ENCODE measurements around the gene FOLR2.
"Not testable (repeated sequence)": the region's sequence is repeated elsewhere in the genome, so short reads cannot be mapped to it uniquely, and the experiment has no call there.

The FOLR2 gene

GRCh38 chr11:72203163-72203562 is 13.4 kb upstream of the FOLR2 start:
- TF ChIP-seq, protein P1, sequence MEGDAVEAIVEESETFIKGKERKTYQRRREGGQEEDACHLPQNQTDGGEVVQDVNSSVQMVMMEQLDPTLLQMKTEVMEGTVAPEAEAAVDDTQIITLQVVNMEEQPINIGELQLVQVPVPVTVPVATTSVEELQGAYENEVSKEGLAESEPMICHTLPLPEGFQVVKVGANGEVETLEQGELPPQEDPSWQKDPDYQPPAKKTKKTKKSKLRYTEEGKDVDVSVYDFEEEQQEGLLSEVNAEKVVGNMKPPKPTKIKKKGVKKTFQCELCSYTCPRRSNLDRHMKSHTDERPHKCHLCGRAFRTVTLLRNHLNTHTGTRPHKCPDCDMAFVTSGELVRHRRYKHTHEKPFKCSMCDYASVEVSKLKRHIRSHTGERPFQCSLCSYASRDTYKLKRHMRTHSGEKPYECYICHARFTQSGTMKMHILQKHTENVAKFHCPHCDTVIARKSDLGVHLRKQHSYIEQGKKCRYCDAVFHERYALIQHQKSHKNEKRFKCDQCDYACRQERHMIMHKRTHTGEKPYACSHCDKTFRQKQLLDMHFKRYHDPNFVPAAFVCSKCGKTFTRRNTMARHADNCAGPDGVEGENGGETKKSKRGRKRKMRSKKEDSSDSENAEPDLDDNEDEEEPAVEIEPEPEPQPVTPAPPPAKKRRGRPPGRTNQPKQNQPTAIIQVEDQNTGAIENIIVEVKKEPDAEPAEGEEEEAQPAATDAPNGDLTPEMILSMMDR (conservative IDR thresholded peaks at IDR 0.05): no peak
- H3K27ac ChIP-seq: no peak overlapping the region

GRCh38 chr11:72204886-72205285 is 11.7 kb upstream of the FOLR2 start:
- TF ChIP-seq, protein P1 (conservative IDR thresholded peaks at IDR 0.05): no peak
- no peak overlapping the region for H3K27ac ChIP-seq

DNA sequence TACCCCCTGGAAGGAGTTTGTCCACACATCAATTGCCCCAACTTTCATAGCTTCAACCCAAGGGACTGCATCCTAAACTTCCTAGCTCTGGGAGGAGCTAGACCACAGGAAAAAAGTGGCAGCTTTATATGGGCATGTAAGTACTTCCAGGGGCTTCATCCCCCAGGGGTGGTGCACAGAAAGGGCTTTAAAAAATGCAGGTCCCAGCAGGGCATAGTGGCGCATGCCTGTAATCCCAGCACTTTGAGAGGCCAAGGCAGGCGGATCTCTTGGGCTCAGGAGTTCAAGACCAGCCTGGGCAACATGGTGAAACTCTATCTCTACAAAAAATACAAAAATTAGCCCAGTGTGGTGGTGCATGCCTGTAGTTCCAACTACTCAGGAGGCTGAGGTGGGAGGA is 9.8 kb upstream of the FOLR2 start:
- not testable (repeated sequence) for H3K27ac ChIP-seq

DNA sequence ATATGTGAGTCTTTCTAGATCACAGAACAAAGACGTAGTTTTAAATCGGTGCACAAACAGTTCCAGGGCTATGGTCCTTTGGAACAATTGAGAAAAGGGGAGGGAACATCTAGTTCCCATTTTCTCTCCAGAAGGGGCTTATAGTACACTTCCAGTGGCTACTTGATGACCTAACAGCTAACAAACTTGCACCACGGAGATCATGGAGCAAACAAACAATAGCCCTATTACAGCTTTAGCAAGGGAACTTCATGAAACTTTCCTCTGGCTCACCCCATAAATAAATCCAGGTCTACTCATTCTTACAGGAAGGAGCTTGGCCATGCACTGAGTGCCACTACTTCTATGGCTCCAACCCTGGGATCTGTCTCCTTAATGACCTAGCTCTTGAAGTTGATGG is 8.3 kb upstream of the FOLR2 start:
- H3K27ac ChIP-seq: no peak overlapping the region
- TF ChIP-seq, protein P1 (conservative IDR thresholded peaks at IDR 0.05): no peak

DNA sequence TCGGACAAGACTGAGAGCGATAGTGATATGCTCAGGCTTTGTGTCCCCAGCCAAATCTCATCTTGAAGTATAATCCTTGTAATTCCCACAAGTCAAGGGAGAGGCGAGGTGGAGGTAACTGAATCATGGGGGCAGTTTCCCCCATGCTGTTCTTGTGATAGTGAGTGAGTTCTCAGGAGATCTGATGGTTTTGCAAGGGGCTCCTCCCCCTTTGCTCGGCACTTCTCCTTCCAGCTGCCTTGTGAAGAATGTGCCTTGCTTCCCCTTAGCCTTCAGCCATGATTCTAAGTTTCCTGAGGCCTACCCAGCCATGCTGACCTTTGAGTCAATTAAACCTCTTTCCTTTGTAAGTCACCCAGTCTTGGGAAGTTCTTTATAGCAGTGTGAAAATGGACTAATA is 7.5 kb upstream of the FOLR2 start:
- TF ChIP-seq, protein P1 (conservative IDR thresholded peaks at IDR 0.05): no peak
- H3K27ac ChIP-seq: no peak overlapping the region

DNA sequence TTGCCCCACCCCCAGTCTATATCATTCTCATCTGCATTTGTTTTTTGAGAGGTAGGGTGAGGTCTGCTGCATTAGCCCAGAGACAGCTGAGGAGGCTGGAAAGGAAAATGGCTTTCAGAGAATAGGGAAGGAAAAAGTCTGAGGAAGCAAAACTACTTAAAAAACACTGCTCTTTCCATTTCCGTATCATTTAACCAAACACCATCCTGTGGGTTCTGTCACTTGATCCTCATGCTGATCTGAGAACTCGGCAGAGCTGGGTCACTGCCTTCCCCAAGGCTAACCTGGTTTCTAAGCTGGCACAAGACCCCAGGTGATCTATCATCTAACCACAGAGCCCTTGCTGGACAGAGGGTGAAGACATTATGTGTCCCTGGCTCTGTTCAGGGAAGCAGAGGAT is 1.2 kb downstream of the FOLR2 start:
- no peak overlapping the region for H3K27ac ChIP-seq

DNA sequence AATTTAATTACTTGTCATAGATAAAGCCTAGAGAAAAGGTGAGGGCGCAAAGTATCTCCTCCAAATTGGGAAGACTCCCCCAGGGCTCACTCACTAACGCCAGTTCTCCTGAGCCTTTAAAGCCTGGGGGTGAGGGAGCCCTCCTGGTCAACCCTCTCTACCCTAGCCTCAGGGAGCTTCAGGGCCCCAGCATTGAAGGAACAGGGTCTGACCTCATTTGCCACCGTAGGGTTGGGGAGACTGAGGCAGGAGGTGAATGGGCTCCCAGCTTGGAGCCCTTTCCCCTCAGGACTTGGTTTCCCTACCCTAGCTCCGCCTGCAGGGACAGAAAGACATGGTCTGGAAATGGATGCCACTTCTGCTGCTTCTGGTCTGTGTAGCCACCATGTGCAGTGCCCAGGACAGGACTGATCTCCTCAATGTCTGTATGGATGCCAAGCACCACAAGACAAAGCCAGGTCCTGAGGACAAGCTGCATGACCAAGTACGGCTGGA is 1.7 kb downstream of the FOLR2 start:
- no peak overlapping the region for H3K27ac ChIP-seq
- TF ChIP-seq, protein P1 (conservative IDR thresholded peaks at IDR 0.05): no peak

More for the DNA sequence above, 1.2 kb downstream of the FOLR2 start:
- TF ChIP-seq, protein P1 (conservative IDR thresholded peaks at IDR 0.05): no peak

- TF ChIP-seq, protein P1 (conservative IDR thresholded peaks at IDR 0.05): no peak
- H3K27ac ChIP-seq: no peak overlapping the region
Observed at GRCh38 chr11:72220696-72221363, 4.2 kb downstream of the FOLR2 start.
